HepG2 (cell line): ENCODE measurements around the gene MRPS21. TPM values are rescaled to one million over a fixed set of nuclear protein-coding genes. Genes with fewer than 3 reads are reported as not detected.

Experiments used
- ARNT2 ChIP-seq: sonication (generic); formaldehyde crosslinking; IDR thresholded peaks from 2 replicates; pipeline ENCODE4 v1.8.0; 2022; ENCODE audit warnings: mild to moderate bottlenecking, low read depth, missing genetic modification reagents, moderate library complexity
- CEBPB ChIP-seq: IDR thresholded peaks from 2 replicates; pipeline ENCODE4 v1.6.1; 2011; ENCODE audit warnings: low read depth, low read length, improper control_type of control experiment, borderline replicate concordance
- CEBPG ChIP-seq: IDR thresholded peaks from 2 replicates; pipeline ENCODE4 v1.6.1; 2016
- CSRNP1 ChIP-seq: sonication (generic); formaldehyde crosslinking; IDR thresholded peaks from 2 replicates; pipeline ENCODE4 v1.8.1; 2023; ENCODE audit warnings: mild to moderate bottlenecking, missing genetic modification reagents
- DRAP1 ChIP-seq: IDR thresholded peaks from 2 replicates; pipeline ENCODE4 v1.6.1; 2016; ENCODE audit warnings: missing genetic modification reagents, missing compliant biosample characterization
- ETV5 ChIP-seq: IDR thresholded peaks from 2 replicates; pipeline ENCODE4 v1.6.1; 2018; ENCODE audit warnings: missing biosample characterization, missing genetic modification reagents, inconsistent platforms, borderline replicate concordance
- HBP1 ChIP-seq: IDR thresholded peaks from 2 replicates; pipeline ENCODE4 v1.6.1; 2016; ENCODE audit warnings: low read depth, control low read depth
- MXD4 ChIP-seq: IDR thresholded peaks from 2 replicates; pipeline ENCODE4 v1.6.1; 2016; ENCODE audit warnings: mild to moderate bottlenecking, missing biosample characterization, missing genetic modification reagents
- NFE2L2 ChIP-seq: fragments of 150-350 bp; IDR thresholded peaks from 2 replicates; pipeline ENCODE4 v1.6.1; 2014; ENCODE audit warnings: low read length
- NFYB ChIP-seq: sonication (generic); formaldehyde crosslinking; IDR thresholded peaks from 2 replicates; pipeline ENCODE4 v1.4.0; 2020; ENCODE audit warnings: missing genetic modification reagents
- POGZ ChIP-seq: sonication (generic); formaldehyde crosslinking; IDR thresholded peaks from 2 replicates; pipeline ENCODE4 v1.4.0; 2020; ENCODE audit warnings: mild to moderate bottlenecking, missing genetic modification reagents
- POLR2A ChIP-seq, 2 experiments: IDR thresholded peaks; 2 replicates each; pipeline ENCODE4 v1.6.1; 2011; ENCODE audit warnings: low read depth in 2 of 2, low read length in 2 of 2, mild to moderate bottlenecking in 1 of 2, moderate library complexity in 1 of 2; ENCODE audit not compliant: insufficient read depth in 1 of 2
- SIN3A ChIP-seq: IDR thresholded peaks from 2 replicates; pipeline ENCODE4 v1.6.1; 2011; ENCODE audit warnings: low read depth, mild to moderate bottlenecking, control low read depth, low read length, borderline replicate concordance
- SUZ12 ChIP-seq: fragments of 150-350 bp; IDR thresholded peaks from 2 replicates; pipeline ENCODE4 v1.6.1; 2014; ENCODE audit warnings: low read depth, low read length
- THAP11 ChIP-seq: IDR thresholded peaks from 2 replicates; pipeline ENCODE4 v1.6.1; 2016; ENCODE audit warnings: missing biosample characterization, missing genetic modification reagents
- U2AF2 ChIP-seq: fragments of 200-400 bp; formaldehyde crosslinking; IDR thresholded peaks from 2 replicates; pipeline ENCODE4 v1.6.1; 2017; ENCODE audit warnings: low read depth, mild to moderate bottlenecking, low read length
- polyA plus RNA-seq, 8 experiments: library from polyadenylated mRNA; depleted of rRNA in 3 of 8; stranded (reverse) in 7 of 8; unstranded in 1 of 8; fragments of >200 nt; fragmentation: Illumina TruSeq in 4 of 8; extraction: Trizol in 4 of 8; gene quantifications; 2 replicates each; pipeline versions ENCODE4 v1.2.1 to v1.2.3, GENCODE V29; 2011 to 2016; ENCODE audit warnings: low read depth in 4 of 8, missing spikeins in 1 of 8, mixed read lengths in 1 of 8; ENCODE audit not compliant: insufficient read depth in 1 of 8
- total RNA-seq, 5 experiments: library from RNA; depleted of rRNA; stranded (reverse); fragments of >200 nt; fragmentation: Illumina TruSeq; extraction: Trizol; gene quantifications; 2 replicates each; pipeline ENCODE4 v1.2.3, GENCODE V29; 2016; ENCODE audit warnings: low read depth in 1 of 5
- TF ChIP-seq, protein P1 (sequence below): sonication (generic); formaldehyde crosslinking; IDR thresholded peaks from 2 replicates; pipeline ENCODE4 v1.4.0; 2020; ENCODE audit warnings: missing genetic modification reagents
- TF ChIP-seq, protein P2 (sequence below): sonication (generic); formaldehyde crosslinking; IDR thresholded peaks from 2 replicates; pipeline ENCODE4 v1.5.1; 2020; ENCODE audit warnings: mild to moderate bottlenecking, missing genetic modification reagents, moderate library complexity

Gene MRPS21
- total and polyA plus RNA-seq, 2 of the 13 experiments (the other 11 are each of a cell fraction or from before 2014, with no cell fraction given) = 59.4 to 64.2 TPM

DNA sequence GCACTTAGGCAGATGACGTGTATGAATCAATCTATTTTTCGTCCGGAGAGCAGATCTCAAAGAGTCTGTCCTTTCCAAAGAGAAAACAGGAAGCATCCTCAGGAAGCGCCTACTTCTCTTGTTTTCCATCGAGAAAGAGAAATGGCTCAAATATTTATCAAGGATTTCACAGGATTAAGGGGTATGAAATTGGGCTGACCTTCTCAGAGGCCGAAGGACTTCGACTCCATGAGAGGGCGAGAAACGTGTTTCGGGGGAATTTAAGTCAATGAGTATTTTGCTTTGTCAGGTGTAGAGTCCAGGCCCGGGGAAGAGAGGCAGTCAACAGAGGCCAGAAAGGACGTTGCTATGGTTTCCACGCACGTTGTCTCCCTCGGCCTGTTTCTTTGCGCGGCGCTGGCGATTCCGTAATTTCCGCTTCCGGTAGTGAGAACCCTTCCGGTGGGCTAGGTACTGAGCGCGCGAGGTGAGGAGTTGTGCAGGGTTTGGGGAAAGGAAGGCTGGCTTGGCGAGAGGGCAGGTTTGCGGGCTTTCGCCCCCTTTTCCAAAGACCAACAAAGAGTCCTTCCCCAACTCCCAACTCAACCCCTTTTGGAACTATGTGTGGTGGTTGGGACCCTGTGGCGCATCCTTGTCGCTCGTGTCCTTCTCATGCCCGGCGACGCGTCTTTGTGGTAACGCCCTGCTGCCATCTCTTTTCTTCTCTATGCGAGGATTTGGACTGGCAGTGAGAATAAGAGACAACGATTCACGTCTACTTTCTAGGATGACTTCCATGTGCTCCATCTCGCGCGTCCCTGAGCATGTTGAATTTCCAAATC lies at the start of gene MRPS21 (continued):
- peak; percentile 63; the same call in 1 of the 2 replicates for TF ChIP-seq HBP1
- peak; percentile 54; the same call in 1 of the 2 replicates for TF ChIP-seq CSRNP1
- TF ChIP-seq POGZ (CRISPR knock-in tag) = peak; percentile 79
- peak; percentile 73 for TF ChIP-seq CEBPG (CRISPR knock-in tag)
- TF ChIP-seq NFE2L2 = peak; percentile 35; the same call in 1 of the 2 replicates
- peak; percentile 39 for TF ChIP-seq NFYB (CRISPR knock-in tag)
- peak; percentile 85 for TF ChIP-seq ETV5
- peak; percentile 55; the same call in 1 of the 2 replicates for TF ChIP-seq U2AF2
- TF ChIP-seq POLR2A (IDR thresholded peaks at IDR 0.05; ENCODE audit: insufficient read depth in 1 of 2, low read depth in 2 of 2, low read length in 2 of 2) = peak; percentile 95 to 96
- peak; percentile 89 for TF ChIP-seq MXD4 (CRISPR knock-in tag)
- peak; percentile 58 for TF ChIP-seq DRAP1 (CRISPR knock-in tag)
- peak; percentile 92 for TF ChIP-seq SIN3A
- TF ChIP-seq, protein P1, sequence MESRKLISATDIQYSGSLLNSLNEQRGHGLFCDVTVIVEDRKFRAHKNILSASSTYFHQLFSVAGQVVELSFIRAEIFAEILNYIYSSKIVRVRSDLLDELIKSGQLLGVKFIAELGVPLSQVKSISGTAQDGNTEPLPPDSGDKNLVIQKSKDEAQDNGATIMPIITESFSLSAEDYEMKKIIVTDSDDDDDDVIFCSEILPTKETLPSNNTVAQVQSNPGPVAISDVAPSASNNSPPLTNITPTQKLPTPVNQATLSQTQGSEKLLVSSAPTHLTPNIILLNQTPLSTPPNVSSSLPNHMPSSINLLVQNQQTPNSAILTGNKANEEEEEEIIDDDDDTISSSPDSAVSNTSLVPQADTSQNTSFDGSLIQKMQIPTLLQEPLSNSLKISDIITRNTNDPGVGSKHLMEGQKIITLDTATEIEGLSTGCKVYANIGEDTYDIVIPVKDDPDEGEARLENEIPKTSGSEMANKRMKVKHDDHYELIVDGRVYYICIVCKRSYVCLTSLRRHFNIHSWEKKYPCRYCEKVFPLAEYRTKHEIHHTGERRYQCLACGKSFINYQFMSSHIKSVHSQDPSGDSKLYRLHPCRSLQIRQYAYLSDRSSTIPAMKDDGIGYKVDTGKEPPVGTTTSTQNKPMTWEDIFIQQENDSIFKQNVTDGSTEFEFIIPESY (CRISPR knock-in tag) = peak; percentile 12; the same call in 1 of the 2 replicates
- TF ChIP-seq, protein P2, sequence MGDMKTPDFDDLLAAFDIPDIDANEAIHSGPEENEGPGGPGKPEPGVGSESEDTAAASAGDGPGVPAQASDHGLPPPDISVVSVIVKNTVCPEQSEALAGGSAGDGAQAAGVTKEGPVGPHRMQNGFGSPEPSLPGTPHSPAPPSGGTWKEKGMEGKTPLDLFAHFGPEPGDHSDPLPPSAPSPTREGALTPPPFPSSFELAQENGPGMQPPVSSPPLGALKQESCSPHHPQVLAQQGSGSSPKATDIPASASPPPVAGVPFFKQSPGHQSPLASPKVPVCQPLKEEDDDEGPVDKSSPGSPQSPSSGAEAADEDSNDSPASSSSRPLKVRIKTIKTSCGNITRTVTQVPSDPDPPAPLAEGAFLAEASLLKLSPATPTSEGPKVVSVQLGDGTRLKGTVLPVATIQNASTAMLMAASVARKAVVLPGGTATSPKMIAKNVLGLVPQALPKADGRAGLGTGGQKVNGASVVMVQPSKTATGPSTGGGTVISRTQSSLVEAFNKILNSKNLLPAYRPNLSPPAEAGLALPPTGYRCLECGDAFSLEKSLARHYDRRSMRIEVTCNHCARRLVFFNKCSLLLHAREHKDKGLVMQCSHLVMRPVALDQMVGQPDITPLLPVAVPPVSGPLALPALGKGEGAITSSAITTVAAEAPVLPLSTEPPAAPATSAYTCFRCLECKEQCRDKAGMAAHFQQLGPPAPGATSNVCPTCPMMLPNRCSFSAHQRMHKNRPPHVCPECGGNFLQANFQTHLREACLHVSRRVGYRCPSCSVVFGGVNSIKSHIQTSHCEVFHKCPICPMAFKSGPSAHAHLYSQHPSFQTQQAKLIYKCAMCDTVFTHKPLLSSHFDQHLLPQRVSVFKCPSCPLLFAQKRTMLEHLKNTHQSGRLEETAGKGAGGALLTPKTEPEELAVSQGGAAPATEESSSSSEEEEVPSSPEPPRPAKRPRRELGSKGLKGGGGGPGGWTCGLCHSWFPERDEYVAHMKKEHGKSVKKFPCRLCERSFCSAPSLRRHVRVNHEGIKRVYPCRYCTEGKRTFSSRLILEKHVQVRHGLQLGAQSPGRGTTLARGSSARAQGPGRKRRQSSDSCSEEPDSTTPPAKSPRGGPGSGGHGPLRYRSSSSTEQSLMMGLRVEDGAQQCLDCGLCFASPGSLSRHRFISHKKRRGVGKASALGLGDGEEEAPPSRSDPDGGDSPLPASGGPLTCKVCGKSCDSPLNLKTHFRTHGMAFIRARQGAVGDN = peak; percentile 93
- peak; percentile 65; the same call in 1 of the 2 replicates for TF ChIP-seq ARNT2 (CRISPR knock-in tag)
- peak; percentile 93 for TF ChIP-seq THAP11 (CRISPR knock-in tag)
- peak; percentile 56; the same call in 1 of the 2 replicates for TF ChIP-seq CEBPB
- no peak for TF ChIP-seq SUZ12
